Mucosa of descending colon (tissue), 3 donors: ENCODE results near the gene NRL. TPM values are rescaled to one million over a fixed set of nuclear protein-coding genes. Genes with fewer than 3 reads are reported as not detected.

Source experiments
- ATAC-seq: fragments of 200-7000 bp; cut with Tn5 transposase; one replicate; pipeline ENCODE4 v1.9.1; 2020; ENCODE audit warnings: mild to moderate bottlenecking, moderate library complexity
- DNase-seq, 3 donors: peaks; one replicate each; pipeline ENCODE4 v3.0.0-alpha.2; 2020
- H3K36me3 ChIP-seq: fragments of 200-600 bp; one replicate; pipeline ENCODE4 v1.8.0; 2021; ENCODE audit warnings: low read depth, mild to moderate bottlenecking
- H3K4me1 ChIP-seq: fragments of 200-600 bp; one replicate; pipeline ENCODE4 v1.8.0; 2021; ENCODE audit warnings: low read depth, mild to moderate bottlenecking
- H3K4me3 ChIP-seq: fragments of 200-600 bp; one replicate; pipeline ENCODE4 v1.8.0; 2021; ENCODE audit warnings: mild to moderate bottlenecking
- H3K9me3 ChIP-seq: fragments of 200-600 bp; one replicate; pipeline ENCODE4 v1.8.0; 2021; ENCODE audit warnings: mild to moderate bottlenecking
- CTCF ChIP-seq: fragments of 200-600 bp; IDR thresholded peaks from one replicate; pipeline ENCODE4 v1.8.0; 2022; ENCODE audit warnings: antibody characterized with exemption, mild to moderate bottlenecking
- intact Hi-C, 2 donors: fragments of 100-400 bp; cut with DNase I in 1 of 2; cut with micrococcal nuclease in 1 of 2; formaldehyde crosslinking; loops; one replicate each; pipeline versions ENCODE4 v1.11.0 to v1.11.1; 2022; cut with DNase I, micrococcal nuclease
- total RNA-seq, 3 donors: library from RNA; stranded (reverse); fragmentation: NEBNext Ultra II Directional in 2 of 3; extraction: Animal tissue kit (Norgen Biotek cat#: 25700) in 2 of 3; gene quantifications; one replicate each; pipeline versions ENCODE4 v1.2.1 to v1.2.4, GENCODE V29; 2021 to 2023
- donor health status: DM: no; HTN: no; CAD: no; lungs with moderate emphysema.
- donor health status: DM: no; HTN: no; CAD: no.
- donor health status: DM: no; HTN: yes; CAD: no.

NRL gene
- total RNA-seq, 3 donors from 2014 or later, result 2.3 to 4.5 (median 2.8) TPM

- Histone ChIP-seq H3K4me1 (peaks cover 12% of the 10 kb centered on the region), H3K36me3 (peaks cover 3% of the 10 kb centered on the region), H3K4me3 (no peak overlapping the region), H3K9me3 (no peaks in the 10 kb centered on the region)
- ATAC-seq, result no peak
- no peak for TF ChIP-seq CTCF
- DNase-seq, result no peak
- intact Hi-C loops, result no loop called here
These were observed 36.2 kb upstream of the NRL start for GRCh38 chr14:24150993-24151392.

GRCh38 chr14:24150567-24150966 lies 35.8 kb upstream of the NRL start:
- Histone ChIP-seq H3K9me3 (no peaks in the 10 kb centered on the region), H3K4me1 (peaks cover 16% of the 10 kb centered on the region), H3K4me3 (no peak overlapping the region), H3K36me3 (peaks cover 3% of the 10 kb centered on the region)
- intact Hi-C loops, result no loop called here
- DNase-seq, result no peak
- TF ChIP-seq CTCF, result no peak
- ATAC-seq, result no peak

GRCh38 chr14:24150061-24150460 lies 35.3 kb upstream of the NRL start:
- no peaks in the 10 kb centered on the region for H3K9me3 ChIP-seq
- DNase-seq (no peak), ATAC-seq (no peak)
- H3K36me3 ChIP-seq, result peaks cover 3% of the 10 kb centered on the region
- TF ChIP-seq CTCF, result no peak
- intact Hi-C loops, result no loop called here
- H3K4me3 ChIP-seq, result no peak overlapping the region
- peaks cover 21% of the 10 kb centered on the region for H3K4me1 ChIP-seq

GRCh38 chr14:24149302-24149969 lies 34.7 kb upstream of the NRL start:
- peaks cover 3% of the 10 kb centered on the region for H3K36me3 ChIP-seq
- ATAC-seq (no peak), DNase-seq (no peak)
- no peak for TF ChIP-seq CTCF
- intact Hi-C loops, result no loop called here
- H3K4me3 ChIP-seq, result no peak overlapping the region
- peaks cover 23% of the 10 kb centered on the region for H3K4me1 ChIP-seq
- no peaks in the 10 kb centered on the region for H3K9me3 ChIP-seq

- peaks cover 23% of the 10 kb centered on the region for H3K4me1 ChIP-seq
- ATAC-seq (peak; percentile 1), DNase-seq (no peak)
- peak overlapping the region; percentile 84 for H3K4me3 ChIP-seq
- no peak for TF ChIP-seq CTCF
- no peaks in the 10 kb centered on the region for H3K9me3 ChIP-seq
- H3K36me3 ChIP-seq, result peaks cover 3% of the 10 kb centered on the region
- intact Hi-C loops, result no loop called here
These were observed 33.1 kb upstream of the NRL start for GRCh38 chr14:24147761-24148428.
